Ovary (tissue), 3 donors: ENCODE measurements around the gene IL1R2.

Source experiments
- POLR2A ChIP-seq: fragments of 450-650 bp; IDR thresholded peaks from one replicate; pipeline ENCODE4 v1.6.1; 2017; ENCODE audit warnings: antibody characterized with exemption, mild to moderate bottlenecking, moderate library complexity
- TF ChIP-seq, protein P1 (sequence below), 3 donors: fragments of 450-650 bp in 2 of 3; fragments of 200-600 bp in 1 of 3; IDR thresholded peaks; one replicate each; pipeline versions ENCODE4 v1.5.1 to v1.8.0; 2016 to 2022; ENCODE audit warnings: antibody characterized with exemption in 3 of 3, mild to moderate bottlenecking in 1 of 3
- donor health status: DM: no; HTN: no; CAD: no.

- TF ChIP-seq, protein P1, sequence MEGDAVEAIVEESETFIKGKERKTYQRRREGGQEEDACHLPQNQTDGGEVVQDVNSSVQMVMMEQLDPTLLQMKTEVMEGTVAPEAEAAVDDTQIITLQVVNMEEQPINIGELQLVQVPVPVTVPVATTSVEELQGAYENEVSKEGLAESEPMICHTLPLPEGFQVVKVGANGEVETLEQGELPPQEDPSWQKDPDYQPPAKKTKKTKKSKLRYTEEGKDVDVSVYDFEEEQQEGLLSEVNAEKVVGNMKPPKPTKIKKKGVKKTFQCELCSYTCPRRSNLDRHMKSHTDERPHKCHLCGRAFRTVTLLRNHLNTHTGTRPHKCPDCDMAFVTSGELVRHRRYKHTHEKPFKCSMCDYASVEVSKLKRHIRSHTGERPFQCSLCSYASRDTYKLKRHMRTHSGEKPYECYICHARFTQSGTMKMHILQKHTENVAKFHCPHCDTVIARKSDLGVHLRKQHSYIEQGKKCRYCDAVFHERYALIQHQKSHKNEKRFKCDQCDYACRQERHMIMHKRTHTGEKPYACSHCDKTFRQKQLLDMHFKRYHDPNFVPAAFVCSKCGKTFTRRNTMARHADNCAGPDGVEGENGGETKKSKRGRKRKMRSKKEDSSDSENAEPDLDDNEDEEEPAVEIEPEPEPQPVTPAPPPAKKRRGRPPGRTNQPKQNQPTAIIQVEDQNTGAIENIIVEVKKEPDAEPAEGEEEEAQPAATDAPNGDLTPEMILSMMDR (IDR thresholded peaks at IDR 0.05), result no peak
- TF ChIP-seq POLR2A, result no peak
Measured at GRCh38 chr2:101960819-101961337, 30.9 kb upstream of the IL1R2 start.
